ENCODE results near the gene WASF2. TPM values are rescaled to one million over a fixed set of nuclear protein-coding genes. Genes with fewer than 3 reads are reported as not detected.
"Not testable (repeated sequence)": the region's sequence is repeated elsewhere in the genome, so short reads cannot be mapped to it uniquely, and the experiment has no call there.

The WASF2 gene
- total RNA-seq, 1 donor from 2014 or later, result 57.3 TPM

DNA sequence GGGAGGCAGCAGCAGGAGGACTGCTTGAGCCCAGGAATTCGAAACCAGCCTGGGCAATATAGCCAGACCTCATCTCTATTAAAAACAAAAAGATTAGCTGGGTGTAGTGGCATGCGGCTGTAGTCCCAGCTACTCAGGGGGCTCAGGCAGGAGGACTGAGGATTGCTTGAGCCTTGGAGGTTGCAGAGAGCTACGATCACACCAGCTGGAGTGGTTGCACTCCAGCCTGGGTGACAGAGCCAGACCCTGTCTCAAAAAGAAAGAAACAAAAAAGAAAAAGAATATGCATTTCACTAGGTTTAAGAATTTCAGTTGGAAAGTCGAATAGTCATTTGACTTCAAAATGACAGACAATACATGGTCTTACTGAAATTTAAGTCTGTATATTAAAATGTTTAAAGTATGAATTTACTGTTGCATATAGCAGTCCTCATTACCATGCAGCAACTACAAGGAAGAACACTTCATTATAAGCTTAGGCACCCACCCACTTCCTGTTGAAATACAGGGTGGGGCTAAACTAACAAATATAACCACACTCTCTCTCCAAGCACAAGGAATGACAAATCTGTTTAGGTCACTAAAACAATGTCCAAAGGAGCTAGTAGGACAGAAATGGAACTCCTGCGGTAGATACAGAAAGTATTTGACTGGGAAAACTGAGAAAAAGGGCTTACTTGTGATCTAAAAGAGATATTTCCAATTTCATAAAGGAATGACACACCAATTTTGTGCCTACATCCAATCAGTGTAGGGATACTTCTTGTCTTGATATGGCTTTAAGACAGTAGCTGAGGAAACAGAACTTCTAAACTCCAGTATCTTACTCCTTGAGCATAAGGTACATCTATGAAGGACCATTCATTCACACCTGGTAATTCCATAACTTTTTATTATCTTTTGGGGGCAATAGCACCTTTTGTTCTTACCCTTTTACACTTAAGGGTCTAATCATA, 53.5 kb downstream of the WASF2 start:
- ATAC-seq (peak; percentile 78), DNase-seq (ENCODE audit: missing footprints) (no peak)
- intact Hi-C loops (cut with DNase I), result no loop called here

DNA sequence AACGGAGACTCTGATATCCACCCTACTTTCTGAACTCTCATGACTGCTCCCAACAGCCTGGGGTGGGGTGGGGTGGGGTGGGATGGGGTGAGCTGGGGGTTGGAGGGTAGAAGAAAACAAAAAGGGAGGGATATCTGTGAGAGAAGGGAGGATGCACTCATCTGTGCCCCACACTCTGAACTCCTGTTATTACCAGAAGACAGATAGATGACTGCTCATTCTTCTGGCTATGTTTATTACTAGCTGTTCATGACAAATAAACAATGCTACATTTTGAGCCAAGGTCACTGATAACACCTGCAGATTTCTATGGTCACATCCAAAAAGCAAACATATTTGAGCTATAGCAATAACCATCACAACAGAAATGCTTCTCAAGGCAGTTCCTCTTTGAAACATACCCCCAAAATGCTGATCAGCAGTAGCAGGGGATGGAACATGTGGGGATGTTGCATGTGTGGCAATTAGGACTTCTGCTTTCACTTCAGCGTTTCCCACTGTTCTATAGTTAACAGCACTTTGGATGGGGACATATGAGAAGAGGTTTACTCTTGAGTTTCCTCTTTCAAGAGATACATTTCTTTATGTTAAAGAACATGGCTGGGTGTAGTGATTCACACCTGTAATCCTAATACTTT, 54.3 kb downstream of the WASF2 start:
- DNase-seq (ENCODE audit: missing footprints), result no peak
- ATAC-seq, result peak; percentile 60
- intact Hi-C loops (cut with DNase I), result no loop called here

DNA sequence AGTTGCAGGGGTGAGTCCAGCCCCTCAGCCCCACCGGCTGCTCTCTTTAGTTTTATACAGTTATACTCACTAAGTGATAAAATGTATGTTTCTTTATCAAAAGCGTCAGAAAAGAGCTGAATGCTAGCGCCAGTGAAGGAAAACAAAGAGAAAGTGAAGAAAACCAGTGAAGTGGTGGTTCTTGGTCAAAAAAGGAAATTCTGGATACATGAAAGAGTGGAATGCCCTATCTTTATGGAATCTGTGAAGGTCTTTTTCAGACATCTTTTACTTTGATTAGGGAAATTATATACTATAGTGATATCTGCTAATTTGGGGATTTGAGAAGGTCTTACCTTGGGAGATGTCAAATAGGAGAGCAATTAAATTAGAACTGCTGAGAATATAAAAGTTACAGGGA, 56.3 kb downstream of the WASF2 start:
- ATAC-seq (no peak), DNase-seq (ENCODE audit: missing footprints) (no peak)
- intact Hi-C loops (cut with DNase I), result no loop called here

DNA sequence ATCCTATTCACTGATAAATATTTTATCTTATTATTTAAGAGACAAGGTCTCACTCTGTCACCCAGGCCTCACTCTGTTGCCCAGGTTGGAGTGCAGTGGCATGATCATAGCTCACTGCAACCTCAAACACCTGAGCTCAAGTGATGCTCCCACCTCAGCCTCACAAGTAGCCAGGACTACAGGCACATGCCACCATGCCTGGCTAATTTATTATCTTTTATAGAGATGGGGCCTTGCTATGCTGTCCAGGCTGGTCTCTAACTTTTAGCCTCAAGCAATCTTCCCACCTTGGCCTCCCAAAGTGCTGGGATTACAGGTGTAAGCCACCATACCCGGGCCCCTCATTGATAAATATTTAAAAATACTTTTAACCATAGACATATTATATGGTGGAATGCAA, 57.2 kb downstream of the WASF2 start:
- DNase-seq (ENCODE audit: missing footprints); ATAC-seq; intact Hi-C loops (cut with DNase I): not testable (repeated sequence)

DNA sequence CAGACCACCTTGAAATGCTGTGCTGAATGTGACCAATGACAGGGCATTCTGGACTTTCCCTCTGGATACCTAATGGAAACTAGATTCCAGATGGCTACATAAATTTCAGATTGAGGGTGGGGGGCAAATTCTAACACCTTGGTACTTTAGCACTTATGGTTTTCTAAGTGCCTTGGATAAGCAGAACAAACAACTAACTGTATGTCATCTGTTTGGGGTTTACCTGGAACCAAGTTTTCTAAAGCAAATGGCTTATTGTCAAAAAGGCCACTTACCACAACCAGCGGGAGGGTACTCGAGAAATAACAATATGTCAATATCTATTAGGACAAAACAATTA, 58.4 kb downstream of the WASF2 start:
- intact Hi-C loops (cut with DNase I), result loop anchor here (2.0 kb wide), 1 partner anchor 59 kb away; the partner anchor contains the start of gene WASF2
- ATAC-seq (no peak), DNase-seq (ENCODE audit: missing footprints) (no peak)

DNA sequence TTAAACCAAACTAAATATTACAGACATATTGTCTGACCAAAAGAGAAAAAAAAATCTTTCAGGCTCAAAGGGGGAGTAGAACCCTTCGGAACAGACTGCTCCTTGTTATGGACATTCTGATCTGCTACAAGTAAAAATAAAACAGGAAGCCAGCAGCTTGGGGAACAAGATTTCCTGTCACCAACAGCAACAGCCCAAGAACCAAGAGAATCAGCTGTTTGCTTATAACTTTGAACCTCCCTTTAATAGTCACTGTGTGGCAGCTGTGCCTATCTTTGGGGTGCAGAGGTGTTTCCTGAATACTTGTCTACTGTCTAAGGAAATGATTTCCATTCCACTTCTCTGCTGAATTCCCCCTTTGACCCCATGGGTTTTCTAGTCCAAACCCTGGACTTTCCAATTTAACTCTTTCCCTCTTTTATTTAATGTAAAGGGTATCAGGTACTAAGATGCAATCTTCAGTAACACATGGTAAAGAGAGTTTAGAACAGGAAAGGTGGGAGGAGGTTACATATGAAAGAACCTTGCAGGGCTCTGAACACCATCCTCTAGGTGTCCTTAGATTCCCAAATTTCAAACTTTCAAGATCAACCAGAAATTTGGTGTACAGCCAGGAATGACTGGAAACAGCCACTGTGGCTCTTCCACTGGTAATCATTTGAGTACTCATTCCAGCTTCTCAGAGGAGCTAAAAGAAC, 58.9 kb downstream of the WASF2 start:
- ATAC-seq, result peak; percentile 59
- no peak for DNase-seq (ENCODE audit: missing footprints)
- intact Hi-C loops (cut with DNase I), result loop anchor here (2.0 kb wide), 1 partner anchor 60 kb away; the partner anchor contains the start of gene WASF2

DNA sequence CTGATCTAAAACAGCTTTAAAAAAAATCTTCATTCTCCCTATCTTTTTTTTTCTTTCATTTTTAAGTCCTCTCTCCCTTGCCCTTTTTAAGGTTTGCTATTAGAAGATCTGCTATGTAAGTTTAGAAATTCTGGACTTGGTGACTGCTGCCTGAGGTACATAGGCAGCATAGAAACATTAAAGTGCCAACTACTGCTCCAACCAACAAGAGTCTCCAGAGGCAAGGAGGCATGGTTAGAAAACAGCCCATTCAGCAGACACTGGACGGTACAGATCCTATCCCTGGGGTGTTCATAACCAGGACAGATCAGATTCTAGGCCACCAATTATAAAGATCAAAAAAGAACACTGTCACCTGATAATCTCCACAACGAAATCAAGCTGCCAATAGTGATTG, 60.9 kb downstream of the WASF2 start:
- ATAC-seq (no peak), DNase-seq (ENCODE audit: missing footprints) (no peak)
- intact Hi-C loops (cut with DNase I), result no loop called here

DNA sequence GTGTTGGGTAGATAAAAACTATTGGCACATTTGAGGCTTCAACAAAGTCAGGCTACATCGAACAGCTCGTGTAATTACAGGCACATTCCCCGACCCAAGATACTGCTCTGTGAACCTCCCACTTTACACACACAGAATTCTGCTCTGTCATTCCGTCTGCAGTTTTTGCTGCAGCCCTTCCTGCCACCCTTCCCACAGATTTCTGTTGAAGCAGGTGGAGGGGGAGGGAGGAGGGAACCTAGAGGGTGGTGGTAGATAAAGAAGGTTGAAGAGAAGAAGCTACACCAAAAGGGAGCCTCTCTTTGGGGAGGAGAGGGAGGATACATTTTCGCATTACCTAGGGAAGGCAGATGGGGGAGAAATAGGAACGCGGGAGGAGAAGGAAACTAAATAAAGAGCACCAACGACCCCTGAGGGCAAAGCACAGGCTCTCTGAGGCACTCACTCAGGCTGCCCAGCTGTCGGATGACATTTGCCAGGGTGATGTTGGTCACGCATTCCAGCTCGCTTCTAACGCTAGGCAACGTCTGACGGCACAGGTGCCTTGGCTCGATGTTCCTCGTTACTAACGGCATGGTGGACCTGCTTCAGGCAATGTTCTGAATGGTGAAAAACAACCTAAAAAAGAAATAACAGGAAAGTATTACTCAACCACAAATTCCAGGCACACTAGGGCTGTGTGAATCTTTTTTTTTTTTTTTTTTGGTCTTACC, 61.5 kb downstream of the WASF2 start:
- peak; percentile 73 for ATAC-seq
- intact Hi-C loops (cut with DNase I), result no loop called here

DNA sequence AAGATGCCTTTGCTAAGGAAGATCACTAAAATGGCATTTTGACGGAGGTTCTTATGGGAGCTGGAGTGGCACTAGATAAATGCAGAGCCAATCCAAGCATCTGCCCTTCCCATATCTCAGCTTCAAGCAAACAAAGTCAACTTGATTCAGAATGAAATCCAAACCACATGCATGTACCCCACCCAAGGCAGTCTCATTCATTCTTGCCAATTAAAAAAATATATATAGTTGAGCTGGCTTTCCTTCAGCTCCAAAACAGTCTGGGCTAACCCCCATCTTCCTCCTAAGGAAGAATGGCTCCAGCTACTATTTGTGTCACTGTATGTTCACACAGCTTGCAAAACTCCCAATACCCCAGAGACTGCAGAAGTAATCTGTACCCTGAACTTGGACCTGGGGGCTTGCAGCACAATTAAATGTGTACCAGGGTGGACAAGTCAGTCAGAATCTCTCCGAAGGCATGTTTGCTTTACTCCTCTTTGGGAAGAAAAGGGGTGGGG, 62.1 kb downstream of the WASF2 start:
- no peak for DNase-seq (ENCODE audit: missing footprints)
- intact Hi-C loops (cut with DNase I), result no loop called here
- peak; percentile 8 for ATAC-seq

More for the DNA sequence above, 61.5 kb downstream of the WASF2 start:
- no peak for DNase-seq (ENCODE audit: missing footprints)

DNA sequence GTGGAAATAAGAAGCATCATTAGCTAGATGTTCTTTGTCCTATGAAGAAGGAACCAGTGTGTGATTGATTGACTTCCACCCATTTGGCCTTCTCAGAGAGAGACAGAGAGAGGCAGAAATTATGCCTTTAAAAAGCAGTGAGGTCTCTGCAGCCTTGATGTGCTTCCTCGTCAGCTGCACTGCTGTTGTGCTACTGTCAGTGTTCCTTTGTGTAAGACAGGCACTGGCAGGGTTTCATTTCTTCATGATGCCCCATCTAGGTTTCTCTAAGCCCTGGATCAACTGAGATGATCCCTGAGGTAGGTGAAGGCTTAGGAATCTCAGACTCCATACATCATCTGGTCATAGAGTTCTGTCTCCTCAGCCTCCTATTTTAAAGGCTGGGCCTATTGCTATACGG, 62.6 kb downstream of the WASF2 start:
- intact Hi-C loops (cut with DNase I), result no loop called here
- DNase-seq (ENCODE audit: missing footprints) (no peak), ATAC-seq (no peak)

DNA sequence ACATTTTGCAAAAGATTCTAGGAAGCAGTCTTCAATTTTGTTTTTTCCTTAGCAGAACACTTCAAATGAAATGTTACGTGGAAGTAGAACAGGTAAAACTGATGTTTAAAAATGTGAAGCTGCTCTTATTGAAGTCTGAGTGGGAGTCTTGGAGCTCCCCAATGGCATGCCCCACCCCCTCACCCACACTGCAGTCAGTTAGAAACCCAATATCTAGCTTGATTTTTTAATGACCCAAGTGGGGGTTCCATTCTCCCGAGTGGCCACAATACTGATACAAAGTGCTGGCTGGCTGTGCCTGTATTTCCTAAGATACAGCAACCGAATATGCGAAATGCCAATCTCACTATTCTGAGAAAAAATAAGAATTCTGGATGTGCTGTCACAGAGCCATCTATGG, 66.3 kb downstream of the WASF2 start:
- ATAC-seq (no peak), DNase-seq (ENCODE audit: missing footprints) (no peak)
- intact Hi-C loops (cut with DNase I), result no loop called here

DNA sequence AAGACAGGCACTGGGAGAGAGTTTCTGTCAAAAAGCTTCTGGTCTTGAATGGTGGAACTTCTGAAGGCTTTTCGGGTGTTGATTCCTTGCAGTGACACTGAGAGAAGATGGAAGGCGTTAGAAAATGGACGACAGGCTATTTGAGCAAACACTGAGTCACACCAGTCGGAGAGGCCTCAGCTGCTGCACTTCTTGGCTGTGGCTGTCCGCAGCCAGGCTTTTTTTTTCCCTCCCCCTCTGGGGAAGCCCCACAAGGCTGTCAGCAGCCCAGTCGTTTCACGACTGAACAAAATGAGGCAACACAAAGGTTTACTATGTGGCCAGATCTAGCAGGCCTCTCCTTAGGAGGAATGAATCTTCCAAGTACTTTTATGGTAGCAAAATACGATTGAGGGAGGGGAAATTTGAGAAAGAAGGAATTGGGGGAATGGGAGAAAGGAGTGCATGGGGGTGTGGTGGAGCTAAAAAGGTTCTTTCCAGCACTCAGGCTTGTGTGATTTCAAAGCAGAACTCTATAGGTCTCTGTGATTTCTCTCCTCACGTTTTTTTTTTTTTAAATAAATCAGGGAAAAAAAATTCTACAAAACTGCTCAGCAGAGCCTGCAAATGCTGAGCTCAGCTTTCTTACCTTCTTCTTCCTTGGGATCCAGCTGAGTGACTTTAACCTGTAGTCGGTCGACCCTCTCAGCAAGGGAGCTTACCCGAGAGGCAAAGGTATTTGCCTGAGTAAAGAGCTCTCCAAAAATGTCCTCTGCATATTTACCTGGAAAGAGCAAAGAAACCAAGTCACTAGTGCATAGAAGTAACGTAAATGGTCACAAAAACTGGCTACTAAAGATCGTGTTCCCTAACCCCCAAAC, 71.4 kb downstream of the WASF2 start:
- intact Hi-C loops (cut with DNase I), result loop anchor here (5.0 kb wide), 1 partner anchor 124 kb away; no protein-coding TSS in a partner anchor
- DNase-seq (ENCODE audit: missing footprints), result no peak
- ATAC-seq, result peak; percentile 87

DNA sequence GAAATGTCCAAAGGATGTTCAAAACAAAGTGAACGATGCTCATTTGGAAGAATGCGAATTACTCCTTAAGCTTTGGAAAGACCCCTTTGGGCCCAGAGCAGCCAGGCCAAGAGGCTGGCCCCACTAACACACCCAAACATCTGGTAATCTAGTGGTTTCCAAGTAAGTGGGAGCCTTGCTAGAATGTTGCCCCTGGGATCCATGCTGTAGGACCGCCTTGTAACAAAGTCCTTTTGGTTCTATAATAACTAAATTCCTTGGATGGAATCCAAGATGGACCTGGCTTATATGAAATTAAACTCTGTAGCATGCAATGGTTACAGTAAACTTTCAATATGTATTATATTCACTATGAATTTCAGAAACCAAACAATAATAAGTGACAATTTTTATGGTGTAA, 72.3 kb downstream of the WASF2 start:
- DNase-seq (ENCODE audit: missing footprints) (no peak), ATAC-seq (no peak)
- intact Hi-C loops (cut with DNase I), result loop anchor here (5.0 kb wide), 1 partner anchor 125 kb away; no protein-coding TSS in a partner anchor

DNA sequence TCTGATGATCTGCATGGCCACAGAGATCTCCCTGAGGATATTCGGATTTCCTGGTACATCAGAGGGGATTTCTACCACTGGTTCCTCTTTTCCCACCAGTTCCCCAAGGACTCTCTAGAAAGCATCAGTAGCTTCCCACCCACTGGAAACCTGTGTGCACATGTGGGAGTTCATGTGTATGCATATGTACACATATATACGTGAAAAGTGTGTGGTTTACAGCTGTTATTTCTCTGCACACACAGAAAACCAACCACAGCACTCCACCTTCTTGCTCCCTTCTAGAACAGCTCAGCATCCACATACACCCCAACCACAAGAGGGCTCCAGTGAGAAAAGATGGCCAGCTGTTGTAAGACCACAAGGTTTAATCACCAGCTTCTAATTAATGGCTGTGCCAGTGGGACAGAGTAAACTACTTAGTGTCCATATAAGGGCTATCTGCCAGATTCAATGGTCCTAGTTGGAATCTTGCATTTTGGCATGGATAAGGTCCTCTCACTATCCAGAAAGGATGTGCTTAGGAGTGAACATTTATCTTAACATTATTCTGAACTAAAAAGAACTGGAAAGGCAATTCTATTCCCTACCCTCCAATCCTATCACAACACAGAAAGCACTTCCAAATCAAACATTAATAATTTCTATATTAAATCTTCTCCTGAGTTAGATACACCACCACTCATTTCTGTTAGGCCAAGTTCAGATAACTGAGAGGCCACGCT, 73.4 kb downstream of the WASF2 start:
- DNase-seq (ENCODE audit: missing footprints) (no peak), ATAC-seq (no peak)
- intact Hi-C loops (cut with DNase I), result loop anchor here (5.0 kb wide), 1 partner anchor 126 kb away; no protein-coding TSS in a partner anchor

DNA sequence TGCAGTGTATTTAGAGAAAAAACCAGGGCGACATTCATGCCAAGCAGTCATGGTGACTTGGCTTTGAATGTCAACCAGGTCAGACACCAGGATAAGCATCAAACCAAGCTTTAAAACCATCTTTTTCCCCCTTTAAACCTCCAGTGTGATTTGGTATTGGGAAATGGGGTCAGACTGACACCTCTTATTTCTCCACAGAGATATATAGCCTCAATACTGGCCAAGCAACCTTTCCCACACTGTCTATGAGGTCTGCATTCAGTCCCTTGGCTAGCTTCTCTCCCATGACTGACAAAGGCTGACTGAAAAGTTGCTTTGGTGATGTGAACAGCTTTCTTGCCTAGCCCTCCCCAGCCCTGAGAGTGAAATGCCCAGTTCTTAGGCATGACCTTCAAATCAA, 75.9 kb downstream of the WASF2 start:
- DNase-seq (ENCODE audit: missing footprints) (no peak), ATAC-seq (no peak)
- intact Hi-C loops (cut with DNase I), result no loop called here

DNA sequence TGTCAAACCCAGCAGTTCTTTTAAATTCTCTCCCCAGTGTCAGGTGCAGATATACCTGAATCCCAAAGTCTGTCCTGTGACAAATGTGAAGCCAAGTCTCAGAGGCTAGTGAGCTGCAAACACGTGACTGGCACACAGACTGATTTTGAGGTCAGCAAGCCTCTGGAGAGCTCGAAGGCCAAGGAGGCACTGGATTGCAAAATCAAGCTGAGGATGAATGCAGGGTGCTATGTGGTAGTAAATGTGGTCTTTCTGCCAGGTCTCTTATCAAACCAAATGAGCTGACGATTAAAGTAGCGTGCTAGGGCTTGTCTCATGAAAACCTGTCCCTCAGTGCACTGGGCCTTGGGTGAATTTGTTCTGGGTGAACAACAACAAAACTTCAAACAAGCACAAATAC, 77.0 kb downstream of the WASF2 start:
- DNase-seq (ENCODE audit: missing footprints), result no peak
- intact Hi-C loops (cut with DNase I), result no loop called here
- peak; percentile 79 for ATAC-seq

DNA sequence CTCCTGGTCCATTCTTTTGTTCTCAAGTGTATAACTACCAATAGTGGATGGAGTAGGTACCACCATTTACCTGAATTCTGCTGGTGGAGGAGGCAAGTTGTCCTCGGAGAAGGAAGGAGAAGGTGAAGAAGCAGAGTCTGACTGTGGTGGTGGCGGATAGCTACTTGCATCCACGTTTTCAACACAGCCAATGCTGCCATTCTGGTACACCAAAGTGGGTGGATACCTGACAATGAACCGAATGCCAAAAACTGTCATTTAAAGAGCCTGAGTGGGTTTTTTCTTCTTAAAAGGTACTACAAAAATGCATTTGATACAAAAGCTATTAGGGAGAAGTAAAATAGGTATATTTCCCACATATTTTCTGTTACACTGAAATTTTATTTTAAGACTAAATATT, 77.5 kb downstream of the WASF2 start:
- DNase-seq (ENCODE audit: missing footprints) (no peak), ATAC-seq (no peak)
- intact Hi-C loops (cut with DNase I), result no loop called here
